Activated T-cell treated with anti-CD3 and anti-CD28 coated beads for 4 hours (primary cell): ENCODE results near the gene CYP24A1.

ENCODE experiments used
- DNase-seq: peaks from one replicate; pipeline ENCODE4 v3.0.0-alpha.2; 2020

The CYP24A1 gene

GRCh38 chr20:54173653-54174456, at the start of gene CYP24A1:
Gene CYP24A1, minus strand, starts transcription at chr20:54173986. Its CDS starts 407 bp downstream, at chr20:54173579.
- DNase-seq = no peak

GRCh38 chr20:54223285-54223684, 49.5 kb upstream of the CYP24A1 start:
- no peak for DNase-seq

- no peak for DNase-seq
Measured at GRCh38 chr20:54221996-54222890, 48.5 kb upstream of the CYP24A1 start.

GRCh38 chr20:54221353-54221752, 47.6 kb upstream of the CYP24A1 start:
- DNase-seq = no peak

- DNase-seq = no peak
Measured at GRCh38 chr20:54220722-54221121, 46.9 kb upstream of the CYP24A1 start.

GRCh38 chr20:54219751-54220426, 46.1 kb upstream of the CYP24A1 start:
- DNase-seq = no peak

GRCh38 chr20:54218470-54218869, 44.7 kb upstream of the CYP24A1 start:
- DNase-seq = no peak

GRCh38 chr20:54217762-54218161, 44.0 kb upstream of the CYP24A1 start:
- no peak for DNase-seq

- DNase-seq = no peak
Measured at GRCh38 chr20:54215157-54215789, 41.5 kb upstream of the CYP24A1 start.

GRCh38 chr20:54214566-54214965, 40.8 kb upstream of the CYP24A1 start:
- no peak for DNase-seq

- no peak for DNase-seq
Measured at GRCh38 chr20:54212871-54213270, 39.1 kb upstream of the CYP24A1 start.

GRCh38 chr20:54212226-54212625, 38.4 kb upstream of the CYP24A1 start:
- DNase-seq = no peak

- DNase-seq = no peak
Measured at GRCh38 chr20:54209216-54209813, 35.5 kb upstream of the CYP24A1 start.

GRCh38 chr20:54208548-54209176, 34.9 kb upstream of the CYP24A1 start:
- no peak for DNase-seq

- peak; percentile 66 for DNase-seq
Measured at GRCh38 chr20:54207743-54208547, 34.2 kb upstream of the CYP24A1 start, which contains the start of gene PFDN4. Gene PFDN4, plus strand, starts transcription at chr20:54208087. Its CDS starts 14 bp downstream, at chr20:54208101.

- no peak for DNase-seq
Measured at GRCh38 chr20:54207053-54207742, 33.4 kb upstream of the CYP24A1 start.

- DNase-seq = no peak
Measured at GRCh38 chr20:54205450-54205849, 31.7 kb upstream of the CYP24A1 start.

- no peak for DNase-seq
Measured at GRCh38 chr20:54204481-54204880, 30.7 kb upstream of the CYP24A1 start.

- DNase-seq = no peak
Measured at GRCh38 chr20:54204063-54204462, 30.3 kb upstream of the CYP24A1 start.

- no peak for DNase-seq
Measured at GRCh38 chr20:54203281-54203680, 29.5 kb upstream of the CYP24A1 start.
